Stimulated activated CD8-positive, alpha-beta memory T cell treated with anti-CD3 and anti-CD28 coated beads, Interleukin-7, amount 100 ng/mL, for 4 hours (primary cell): Measurements from ENCODE around the gene NKAIN4.

Source experiments
- DNase-seq, 2 donors: peaks; one replicate each; pipeline ENCODE4 v3.0.0-alpha.2; 2020; ENCODE audit warnings: low read depth in 2 of 2

The NKAIN4 gene

DNA sequence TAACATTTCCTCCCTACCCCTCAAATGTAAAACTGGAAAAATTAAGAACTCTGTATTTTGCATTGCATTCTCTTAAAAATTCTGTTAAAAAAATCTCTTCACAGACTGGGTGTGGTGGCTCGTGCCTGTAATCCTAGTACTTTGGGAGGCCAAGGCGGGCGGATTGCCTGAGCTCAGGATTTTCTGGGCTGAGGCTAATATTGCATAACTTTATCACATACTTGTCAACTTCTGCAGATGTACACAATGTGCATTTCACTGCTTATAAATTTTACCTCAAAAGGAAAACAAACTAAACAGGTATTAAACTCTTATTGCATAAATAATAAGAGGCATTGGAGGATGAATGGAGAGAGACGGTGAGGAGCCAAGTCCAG, 59.5 kb downstream of the NKAIN4 start:
- no peak for DNase-seq

DNA sequence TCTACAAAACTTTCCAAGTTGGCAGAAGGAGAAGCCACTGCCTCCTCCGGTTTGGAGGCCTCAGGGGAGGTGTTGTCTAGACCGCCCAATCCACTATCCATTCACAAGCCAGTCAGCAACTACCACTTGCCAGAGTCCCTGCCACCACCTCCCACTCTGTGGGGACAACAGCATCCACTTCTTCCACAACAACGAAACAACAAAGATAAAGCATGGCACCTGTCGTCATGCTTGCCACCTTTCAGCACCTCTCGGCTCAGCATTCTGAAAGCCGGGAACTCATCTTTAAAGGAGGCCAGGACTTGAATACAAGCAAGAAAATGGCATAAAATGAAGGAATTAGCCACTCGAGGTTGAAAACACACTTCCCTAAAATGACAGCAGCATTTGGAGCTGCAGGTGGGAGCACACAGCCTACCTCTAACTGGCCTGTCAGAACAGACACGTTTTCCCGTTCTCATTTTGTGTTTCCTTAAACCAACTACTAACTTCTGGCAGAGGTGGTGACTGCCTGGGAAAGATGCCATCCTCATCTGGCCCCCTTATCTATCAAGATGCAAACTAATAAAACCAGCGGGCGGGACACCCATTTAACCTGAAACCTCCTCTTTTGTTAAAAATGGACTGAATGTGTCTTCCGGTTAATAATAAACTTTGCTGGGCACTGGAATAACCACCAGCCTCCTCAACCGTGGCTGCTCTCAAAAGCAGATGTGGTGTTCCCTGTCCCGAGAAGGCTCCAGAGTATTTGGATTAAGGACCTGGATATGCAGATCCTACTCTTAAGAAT, 60.1 kb downstream of the NKAIN4 start:
- no peak for DNase-seq

GRCh38 chr20:63192721-63193120, 61.5 kb downstream of the NKAIN4 start:
- no peak for DNase-seq

- DNase-seq: no peak
Measured at GRCh38 chr20:63191400-63191799, 62.9 kb downstream of the NKAIN4 start.

GRCh38 chr20:63190828-63191227, 63.4 kb downstream of the NKAIN4 start:
- DNase-seq: no peak
